Stimulated activated CD4-positive, alpha-beta T cell treated with anti-CD3 and anti-CD28 coated beads, Interleukin-2, amount 100 ng/mL, for 4 hours (primary cell): ENCODE measurements around the gene PLSCR1.

Experiments used
- DNase-seq: peaks from one replicate; pipeline ENCODE4 v3.0.0-alpha.2; 2020; ENCODE audit warnings: low read depth

PLSCR1 gene

GRCh38 chr3:146473726-146474125 lies 70.7 kb downstream of the PLSCR1 start:
- DNase-seq = no peak

DNA sequence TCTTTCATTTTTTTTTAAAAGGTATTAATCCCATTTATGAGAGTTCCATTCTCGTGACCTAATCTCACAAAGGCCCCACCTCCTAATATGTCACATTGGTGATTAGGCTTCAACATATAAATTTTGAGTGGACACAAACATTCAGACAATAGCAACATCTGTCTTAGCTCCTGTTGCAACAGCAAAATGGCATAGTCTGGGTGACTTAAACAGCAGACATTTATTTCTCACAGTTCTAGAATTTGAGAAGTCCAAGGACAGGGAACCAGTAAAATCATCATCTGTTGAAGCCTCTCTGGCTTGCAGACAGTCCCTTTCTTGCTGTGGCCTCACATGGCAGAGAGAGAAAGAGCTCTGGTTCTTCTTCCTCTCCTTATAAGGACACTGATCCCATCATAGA lies 71.8 kb downstream of the PLSCR1 start:
- DNase-seq = no peak

DNA sequence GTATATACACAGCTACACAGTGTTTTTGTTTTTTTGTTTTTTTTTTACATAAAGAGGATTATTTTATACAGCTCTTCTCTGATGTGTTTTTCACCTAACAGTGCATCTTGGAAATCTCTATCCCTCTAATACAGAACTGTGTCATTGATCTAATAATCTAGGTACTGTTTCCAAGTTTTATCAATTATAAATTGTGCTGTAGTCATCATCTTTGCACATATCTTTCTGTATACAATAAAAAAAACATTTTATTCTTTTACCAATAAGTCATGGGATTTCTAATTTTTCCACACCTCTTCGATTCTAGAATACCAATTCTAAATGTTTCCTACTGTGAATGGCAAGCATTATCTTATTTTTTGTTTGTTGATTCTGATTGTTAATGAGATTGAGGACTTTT lies 73.4 kb downstream of the PLSCR1 start:
- no peak for DNase-seq

DNA sequence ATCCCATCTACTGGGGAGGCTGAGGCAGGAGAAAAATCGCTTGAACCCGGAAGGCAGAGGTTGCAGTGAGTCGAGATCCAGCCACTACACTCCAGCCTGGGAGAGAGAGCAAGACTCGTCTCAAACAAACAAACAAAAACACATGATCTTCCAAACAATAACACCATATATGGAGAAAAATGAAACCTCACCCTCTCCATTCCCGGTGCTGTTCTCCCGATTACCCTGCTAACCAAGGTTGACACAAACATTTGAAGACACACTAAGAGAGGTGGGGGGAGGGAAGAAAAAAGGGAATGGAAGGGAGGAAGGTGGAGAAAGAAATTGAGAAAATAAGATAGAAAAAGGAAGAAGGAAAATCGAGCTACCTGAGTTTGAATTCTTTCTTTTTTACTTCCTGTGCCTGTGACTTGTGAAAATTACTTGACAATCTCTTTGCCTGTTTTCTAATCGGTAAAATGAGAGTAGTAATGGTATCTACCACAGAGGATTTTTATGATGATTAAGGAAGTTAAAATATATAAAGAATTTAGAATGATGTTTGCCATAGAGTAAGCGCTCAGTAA lies 73.9 kb downstream of the PLSCR1 start:
- DNase-seq = no peak

- DNase-seq = peak; percentile 75
Measured at GRCh38 chr3:146469150-146470017, 75.0 kb downstream of the PLSCR1 start, which contains the start of gene PLSCR2. TSS of gene PLSCR2 (minus strand) at chr3:146469561. CDS start at chr3:146459904, 9,657 bp downstream.

DNA sequence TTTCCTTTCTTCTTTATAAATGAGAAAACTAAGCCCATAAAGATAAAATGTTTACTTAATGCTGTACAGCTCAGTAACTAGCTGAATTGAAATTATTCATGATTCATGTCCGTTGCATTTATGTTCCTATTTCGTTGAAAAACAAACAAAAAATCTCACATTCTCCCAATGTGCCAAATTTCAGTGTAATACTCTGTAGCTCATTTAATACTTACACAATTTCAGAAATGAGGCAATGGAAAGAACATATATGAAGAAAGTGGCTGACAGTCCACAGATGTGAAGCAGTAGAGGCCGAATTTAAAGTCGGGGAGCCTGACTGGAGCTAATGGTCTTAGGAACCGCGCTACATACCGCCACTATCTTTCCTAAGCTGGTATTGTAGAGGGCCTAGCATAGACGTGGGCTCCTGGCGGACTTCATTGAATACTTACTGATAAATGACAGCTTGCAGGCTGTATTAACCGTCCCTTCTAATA lies 75.7 kb downstream of the PLSCR1 start:
- DNase-seq = no peak

- DNase-seq = no peak
Measured at GRCh38 chr3:146468234-146468633, 76.2 kb downstream of the PLSCR1 start.

- no peak for DNase-seq
Measured at GRCh38 chr3:146466604-146467003, 77.8 kb downstream of the PLSCR1 start.

GRCh38 chr3:146465693-146466465 lies 78.5 kb downstream of the PLSCR1 start:
- no peak for DNase-seq
